ENCODE measurements around the gene GGT5. TPM values are rescaled to one million over a fixed set of nuclear protein-coding genes. Genes with fewer than 3 reads are reported as not detected.
"Not testable (repeated sequence)": the region's sequence is repeated elsewhere in the genome, so short reads cannot be mapped to it uniquely, and the experiment has no call there.

Gene GGT5
- total RNA-seq, 4 donors from 2014 or later, result 8.9 to 25.2 (median 12.3) TPM

DNA sequence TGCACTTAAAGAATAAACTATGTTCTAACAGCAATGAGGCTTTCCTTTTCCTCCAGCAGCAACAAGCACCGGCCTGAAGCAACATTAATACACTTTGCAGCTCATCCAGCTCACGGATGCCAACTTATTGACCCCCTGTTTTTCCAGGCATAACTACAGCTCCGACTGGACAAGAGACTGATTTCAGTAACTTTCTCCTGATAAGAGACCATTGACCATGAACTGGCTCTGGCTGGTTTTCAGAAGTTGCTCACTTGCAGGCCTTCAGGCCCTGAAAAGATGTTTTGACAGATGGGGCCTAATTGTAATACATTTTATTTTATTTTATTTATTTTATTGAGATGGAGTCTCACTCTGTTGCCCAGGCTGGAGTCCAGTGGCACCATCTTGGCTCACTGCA lies 27.5 kb downstream of the GGT5 start:
- H3K27ac ChIP-seq, result no peak overlapping the region
- no peak for TF ChIP-seq POLR2A (IDR thresholded peaks at IDR 0.05)
- TF ChIP-seq, protein P1, sequence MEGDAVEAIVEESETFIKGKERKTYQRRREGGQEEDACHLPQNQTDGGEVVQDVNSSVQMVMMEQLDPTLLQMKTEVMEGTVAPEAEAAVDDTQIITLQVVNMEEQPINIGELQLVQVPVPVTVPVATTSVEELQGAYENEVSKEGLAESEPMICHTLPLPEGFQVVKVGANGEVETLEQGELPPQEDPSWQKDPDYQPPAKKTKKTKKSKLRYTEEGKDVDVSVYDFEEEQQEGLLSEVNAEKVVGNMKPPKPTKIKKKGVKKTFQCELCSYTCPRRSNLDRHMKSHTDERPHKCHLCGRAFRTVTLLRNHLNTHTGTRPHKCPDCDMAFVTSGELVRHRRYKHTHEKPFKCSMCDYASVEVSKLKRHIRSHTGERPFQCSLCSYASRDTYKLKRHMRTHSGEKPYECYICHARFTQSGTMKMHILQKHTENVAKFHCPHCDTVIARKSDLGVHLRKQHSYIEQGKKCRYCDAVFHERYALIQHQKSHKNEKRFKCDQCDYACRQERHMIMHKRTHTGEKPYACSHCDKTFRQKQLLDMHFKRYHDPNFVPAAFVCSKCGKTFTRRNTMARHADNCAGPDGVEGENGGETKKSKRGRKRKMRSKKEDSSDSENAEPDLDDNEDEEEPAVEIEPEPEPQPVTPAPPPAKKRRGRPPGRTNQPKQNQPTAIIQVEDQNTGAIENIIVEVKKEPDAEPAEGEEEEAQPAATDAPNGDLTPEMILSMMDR (IDR thresholded peaks at IDR 0.05), result no peak
- no peak overlapping the region for H3K4me3 ChIP-seq
- no peak for DNase-seq
- no peaks in the 10 kb centered on the region for H3K27me3 ChIP-seq
- H3K4me1 ChIP-seq, result no peaks in the 10 kb centered on the region
- no peaks in the 10 kb centered on the region for H3K9me3 ChIP-seq
- H3K36me3 ChIP-seq, result no peaks in the 10 kb centered on the region

DNA sequence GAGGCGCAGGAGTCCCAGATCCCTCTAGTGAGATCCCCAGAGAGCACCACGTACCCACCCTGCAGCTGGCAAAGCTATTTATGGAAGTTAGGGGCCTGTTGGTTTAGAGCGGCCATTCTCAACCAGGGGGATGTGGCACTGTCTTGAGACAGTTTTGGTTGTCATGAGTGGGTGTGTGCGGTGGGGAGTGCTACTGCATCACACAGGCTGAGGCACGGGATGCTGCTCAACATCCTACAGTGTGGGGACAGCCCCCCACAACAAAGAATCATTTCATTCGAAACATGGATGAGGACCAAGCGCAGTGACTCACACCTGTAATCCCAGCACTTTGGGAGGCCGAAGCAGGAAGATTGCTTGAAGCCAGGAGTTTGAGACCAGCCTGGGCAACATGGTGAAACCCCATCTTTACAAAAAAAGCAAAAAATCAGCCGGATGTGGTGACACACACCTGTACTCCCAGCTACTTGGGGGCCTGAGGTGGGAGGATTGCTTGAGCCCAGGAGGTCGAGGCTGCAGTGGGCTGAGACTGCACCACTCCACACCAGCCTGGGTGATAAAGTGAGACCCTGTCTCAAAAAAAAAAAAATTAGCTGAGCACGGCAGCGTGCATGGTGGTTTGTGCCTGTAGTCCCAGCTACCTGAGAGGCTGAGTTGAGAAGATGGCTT lies 28.2 kb downstream of the GGT5 start:
- no peak for DNase-seq
- TF ChIP-seq, protein P1 (IDR thresholded peaks at IDR 0.05), result no peak
- no peak for TF ChIP-seq POLR2A (IDR thresholded peaks at IDR 0.05)
- Histone ChIP-seq H3K4me3 (no peak overlapping the region), H3K27ac (no peak overlapping the region), H3K4me1 (no peaks in the 10 kb centered on the region), H3K9me3 (no peaks in the 10 kb centered on the region), H3K36me3 (no peaks in the 10 kb centered on the region), H3K27me3 (no peaks in the 10 kb centered on the region)

DNA sequence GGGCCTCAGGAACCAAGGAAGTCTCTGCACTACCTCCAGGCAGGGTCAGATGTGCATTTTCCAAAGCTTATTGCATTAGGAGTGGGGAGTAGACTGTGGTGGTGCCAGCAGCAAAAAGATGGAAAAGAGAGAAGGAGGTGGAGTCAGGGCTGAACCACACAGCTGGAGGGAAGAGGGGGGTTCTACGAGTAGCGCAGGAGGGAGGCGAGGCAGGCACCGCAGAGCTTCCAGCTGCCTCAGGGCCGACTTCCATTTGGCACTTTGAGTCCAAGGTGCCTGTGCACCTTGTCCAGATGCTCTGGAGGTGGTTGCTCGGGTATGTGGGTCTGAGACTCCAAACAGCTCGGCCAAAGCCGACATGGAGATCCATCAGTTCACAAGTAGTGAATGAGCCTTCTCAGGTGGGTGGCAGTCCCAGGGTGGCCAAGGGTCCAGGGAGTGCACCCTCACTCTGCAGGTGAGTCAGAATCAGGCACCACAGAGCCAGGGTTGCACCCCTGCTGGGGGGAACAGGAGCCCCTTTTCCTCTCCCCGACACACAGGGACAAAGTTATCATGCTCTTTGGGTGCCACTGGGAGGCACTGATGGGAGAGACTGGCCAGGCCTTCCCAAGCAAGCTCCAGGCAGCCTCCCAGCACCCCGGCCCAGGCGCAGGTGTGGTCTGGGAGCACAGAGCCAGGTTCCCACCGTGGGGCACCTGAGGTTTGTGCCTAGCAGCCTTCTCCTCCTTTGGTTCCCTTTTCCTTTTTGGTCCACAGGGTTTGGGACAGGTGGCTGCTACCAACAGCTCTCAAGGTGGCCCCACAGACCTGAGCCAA lies 30.2 kb downstream of the GGT5 start:
- no peak overlapping the region for H3K4me3 ChIP-seq
- H3K4me1 ChIP-seq, result no peaks in the 10 kb centered on the region
- no peak for DNase-seq
- TF ChIP-seq, protein P1 (IDR thresholded peaks at IDR 0.05), result no peak
- TF ChIP-seq POLR2A (IDR thresholded peaks at IDR 0.05), result no peak
- H3K9me3 ChIP-seq, result no peaks in the 10 kb centered on the region
- no peak overlapping the region for H3K27ac ChIP-seq
- no peaks in the 10 kb centered on the region for H3K27me3 ChIP-seq
- H3K36me3 ChIP-seq, result no peaks in the 10 kb centered on the region

DNA sequence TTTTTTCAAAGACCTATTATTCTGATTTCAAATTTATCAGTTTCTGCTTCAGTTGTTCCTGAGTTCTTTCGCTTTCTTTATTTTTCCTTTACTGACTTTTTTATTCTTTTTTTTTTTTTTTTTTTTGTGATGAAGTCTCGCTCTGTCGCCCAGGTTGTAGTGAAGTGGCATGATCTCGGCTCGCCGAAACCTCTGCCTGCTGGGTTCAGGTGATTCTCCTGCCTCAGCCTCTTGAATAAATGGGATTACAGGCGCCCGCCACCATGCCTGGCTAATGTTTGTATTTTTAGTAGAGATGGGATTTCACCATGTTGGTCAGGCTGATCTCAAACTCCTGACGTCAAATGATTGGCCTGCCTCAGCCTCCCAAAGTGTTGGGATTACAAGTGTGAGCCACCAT lies 31.8 kb downstream of the GGT5 start:
- H3K4me3 ChIP-seq, H3K27ac ChIP-seq, H3K27me3 ChIP-seq, H3K4me1 ChIP-seq, DNase-seq, H3K9me3 ChIP-seq, H3K36me3 ChIP-seq: not testable (repeated sequence)

DNA sequence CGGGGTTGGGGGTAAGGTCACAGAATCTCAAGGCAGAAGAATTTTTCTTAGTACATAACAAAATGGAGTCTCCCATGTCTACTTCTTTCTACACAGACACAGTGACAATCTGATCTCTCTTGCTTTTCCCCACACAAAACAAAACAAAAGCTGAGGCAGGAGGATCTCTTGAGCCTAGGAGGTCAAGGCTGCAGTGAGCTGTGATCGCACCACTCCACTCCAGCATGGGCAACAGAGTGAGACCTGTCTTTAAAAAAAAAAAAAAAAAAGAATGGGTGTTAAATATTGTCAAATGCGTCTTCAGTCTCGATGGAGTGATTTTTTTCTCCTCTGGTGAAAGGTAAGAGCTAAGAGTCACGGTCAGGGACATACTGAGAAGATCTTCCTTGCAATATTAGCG lies 33.2 kb downstream of the GGT5 start:
- H3K27me3 ChIP-seq, H3K9me3 ChIP-seq, DNase-seq, H3K4me3 ChIP-seq, H3K27ac ChIP-seq, H3K36me3 ChIP-seq: not testable (repeated sequence)
- peaks cover 0 to 15% (median 4%) of the 10 kb centered on the region in 4 donors for H3K4me1 ChIP-seq

DNA sequence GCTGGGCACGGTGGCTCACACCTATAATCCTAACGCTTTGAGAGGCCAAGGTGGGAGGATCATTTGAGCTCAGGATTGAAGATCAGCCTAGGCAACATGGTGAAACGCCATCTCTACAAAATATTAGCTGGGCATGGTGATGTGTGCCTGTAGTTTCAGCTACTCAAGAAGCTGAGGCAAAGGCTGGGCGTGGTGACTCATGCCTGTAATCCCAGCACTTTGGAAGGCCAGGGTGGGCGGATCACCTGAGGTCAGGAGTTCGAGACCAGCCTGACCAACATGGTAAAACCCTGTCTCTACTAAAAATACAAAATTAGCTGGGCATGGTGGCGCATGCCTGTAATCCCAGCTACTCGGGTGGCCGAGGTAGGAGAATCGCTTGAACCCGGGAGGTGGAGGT lies 34.5 kb downstream of the GGT5 start:
- not testable (repeated sequence) for DNase-seq, H3K27ac ChIP-seq, H3K36me3 ChIP-seq, H3K27me3 ChIP-seq, H3K9me3 ChIP-seq, H3K4me3 ChIP-seq
- peaks cover 0 to 15% (median 4%) of the 10 kb centered on the region in 4 donors for H3K4me1 ChIP-seq

DNA sequence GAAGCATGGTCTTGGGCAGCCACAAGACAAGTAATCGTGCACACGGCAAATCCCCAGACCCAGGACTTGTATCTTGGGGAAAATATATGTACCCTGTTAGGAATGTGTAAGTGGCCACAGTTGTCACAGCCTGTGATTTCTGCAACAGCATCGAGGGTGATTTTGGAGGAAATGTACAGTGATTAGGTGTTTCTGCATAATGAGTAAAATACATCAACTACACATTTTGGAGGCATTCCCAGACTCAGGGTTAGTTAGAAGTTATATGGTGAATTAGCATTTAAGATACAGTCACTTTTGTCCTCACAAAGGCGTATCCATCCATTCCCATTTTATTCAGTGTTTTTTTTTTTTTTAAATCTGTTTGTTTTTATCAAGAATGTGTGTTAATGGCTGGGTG lies 35.2 kb downstream of the GGT5 start:
- no peaks in the 10 kb centered on the region for H3K36me3 ChIP-seq
- no peak for DNase-seq
- no peaks in the 10 kb centered on the region for H3K9me3 ChIP-seq
- no peak overlapping the region for H3K27ac ChIP-seq
- peaks cover 0 to 15% (median 4%) of the 10 kb centered on the region in 4 donors for H3K4me1 ChIP-seq
- no peaks in the 10 kb centered on the region for H3K27me3 ChIP-seq
- TF ChIP-seq, protein P1 (IDR thresholded peaks at IDR 0.05), result no peak
- no peak for TF ChIP-seq POLR2A (IDR thresholded peaks at IDR 0.05)
- H3K4me3 ChIP-seq, result no peak overlapping the region
